ENCODE measurements around the gene WDR70.
"Not testable (repeated sequence)": the region's sequence is repeated elsewhere in the genome, so short reads cannot be mapped to it uniquely, and the experiment has no call there.

WDR70 gene

GRCh38 chr5:37594864-37595263, 215.7 kb downstream of the WDR70 start:
- not testable (repeated sequence) for H3K9ac ChIP-seq (ENCODE audit: low read depth, low read length, poor library complexity); H2BK120ac ChIP-seq (ENCODE audit: low read depth, low read length); H2BK15ac ChIP-seq (ENCODE audit: low read length); H3K4ac ChIP-seq (ENCODE audit: low read length); H3K27me3 ChIP-seq (ENCODE audit: control insufficient read depth in 3 of 3, insufficient read depth in 3 of 3, low read depth in 1 of 3, low read length in 3 of 3); H3K4me1 ChIP-seq (ENCODE audit: control insufficient read depth in 2 of 2, insufficient read depth in 1 of 2, low read depth in 1 of 2, low read length in 2 of 2); H3K27ac ChIP-seq (replicated peaks; ENCODE audit: low read length); H2AK5ac ChIP-seq (ENCODE audit: low read depth, low read length); H3K79me1 ChIP-seq (ENCODE audit: low read depth, low read length); DNase-seq (ENCODE audit: low spot score); H3K9me3 ChIP-seq (replicated peaks in 1 of 2; ENCODE audit: control insufficient read depth in 2 of 2, insufficient read depth in 1 of 2, low read depth in 1 of 2, low read length in 2 of 2); H4K91ac ChIP-seq (ENCODE audit: low read depth, low read length, poor library complexity); H3K4me3 ChIP-seq (ENCODE audit: low read length in 2 of 2); H3K23ac ChIP-seq (ENCODE audit: low read depth, low read length, poor library complexity); H2BK12ac ChIP-seq (ENCODE audit: low read length); H4K8ac ChIP-seq (ENCODE audit: low read depth, low read length); H3K18ac ChIP-seq (ENCODE audit: low read length); H2BK5ac ChIP-seq (ENCODE audit: low read length); H2AFZ ChIP-seq (ENCODE audit: low read length); H3K14ac ChIP-seq (ENCODE audit: low read length); H3K4me2 ChIP-seq (ENCODE audit: insufficient read depth, low read length, poor library complexity, severe bottlenecking); H3K36me3 ChIP-seq (replicated peaks in 1 of 2; ENCODE audit: control insufficient read depth in 2 of 2, insufficient read depth in 2 of 2, low read length in 2 of 2)
- WGBS, 2 donors (ENCODE audit: extremely low coverage in 2 of 2, insufficient read length in 2 of 2, insufficient replicate concordance in 1 of 2) = no CpG with 5 or more reads among the region's 2 CpGs

GRCh38 chr5:37598733-37599132, 219.6 kb downstream of the WDR70 start:
- no peak overlapping the region for H3K4me3 ChIP-seq (ENCODE audit: low read length in 2 of 2)
- H2BK5ac ChIP-seq (ENCODE audit: low read length) = no peak overlapping the region
- WGBS, 2 donors (ENCODE audit: extremely low coverage in 2 of 2, insufficient read length in 2 of 2, insufficient replicate concordance in 1 of 2) = no CpG with 5 or more reads among the region's 3 CpGs
- H3K4me1 ChIP-seq (ENCODE audit: control insufficient read depth in 2 of 2, insufficient read depth in 1 of 2, low read depth in 1 of 2, low read length in 2 of 2) = no peaks in the 10 kb centered on the region
- H3K9ac ChIP-seq (ENCODE audit: low read depth, low read length, poor library complexity) = no peak overlapping the region
- H3K14ac ChIP-seq (ENCODE audit: low read length) = no peak overlapping the region
- no peak overlapping the region for H2AFZ ChIP-seq (ENCODE audit: low read length)
- H4K8ac ChIP-seq (ENCODE audit: low read depth, low read length) = no peak overlapping the region
- no peaks in the 10 kb centered on the region for H3K79me1 ChIP-seq (ENCODE audit: low read depth, low read length)
- H2BK120ac ChIP-seq (ENCODE audit: low read depth, low read length) = no peak overlapping the region
- H2AK5ac ChIP-seq (ENCODE audit: low read depth, low read length) = no peak overlapping the region
- H3K36me3 ChIP-seq (replicated peaks in 1 of 2; ENCODE audit: control insufficient read depth in 2 of 2, insufficient read depth in 2 of 2, low read length in 2 of 2) = no peaks in the 10 kb centered on the region
- no peak overlapping the region for H4K91ac ChIP-seq (ENCODE audit: low read depth, low read length, poor library complexity)
- H3K27ac ChIP-seq (replicated peaks; ENCODE audit: low read length) = no peak overlapping the region
- H3K23ac ChIP-seq (ENCODE audit: low read depth, low read length, poor library complexity) = no peak overlapping the region
- H3K27me3 ChIP-seq (ENCODE audit: control insufficient read depth in 3 of 3, insufficient read depth in 3 of 3, low read depth in 1 of 3, low read length in 3 of 3) = no peaks in the 10 kb centered on the region
- H2BK12ac ChIP-seq (ENCODE audit: low read length) = no peak overlapping the region
- H2BK15ac ChIP-seq (ENCODE audit: low read length) = no peak overlapping the region
- no peak overlapping the region for H3K4me2 ChIP-seq (ENCODE audit: insufficient read depth, low read length, poor library complexity, severe bottlenecking)
- no peak overlapping the region for H3K4ac ChIP-seq (ENCODE audit: low read length)
- no peak overlapping the region for H3K18ac ChIP-seq (ENCODE audit: low read length)
- H3K9me3 ChIP-seq (replicated peaks in 1 of 2; ENCODE audit: control insufficient read depth in 2 of 2, insufficient read depth in 1 of 2, low read depth in 1 of 2, low read length in 2 of 2) = peaks cover 0 to 6% of the 10 kb centered on the region in 2 donors
- no peak for DNase-seq (ENCODE audit: low spot score)

GRCh38 chr5:37601163-37601562, 222.0 kb downstream of the WDR70 start:
- H2BK15ac ChIP-seq (ENCODE audit: low read length) = no peak overlapping the region
- H3K23ac ChIP-seq (ENCODE audit: low read depth, low read length, poor library complexity) = no peak overlapping the region
- H3K4me3 ChIP-seq (ENCODE audit: low read length in 2 of 2) = no peak overlapping the region
- no peak overlapping the region for H3K18ac ChIP-seq (ENCODE audit: low read length)
- H3K9ac ChIP-seq (ENCODE audit: low read depth, low read length, poor library complexity) = no peak overlapping the region
- H3K4me1 ChIP-seq (ENCODE audit: control insufficient read depth in 2 of 2, insufficient read depth in 1 of 2, low read depth in 1 of 2, low read length in 2 of 2) = no peaks in the 10 kb centered on the region
- no peak overlapping the region for H4K91ac ChIP-seq (ENCODE audit: low read depth, low read length, poor library complexity)
- no peaks in the 10 kb centered on the region for H3K79me1 ChIP-seq (ENCODE audit: low read depth, low read length)
- no peak overlapping the region for H2AFZ ChIP-seq (ENCODE audit: low read length)
- H3K27me3 ChIP-seq (ENCODE audit: control insufficient read depth in 3 of 3, insufficient read depth in 3 of 3, low read depth in 1 of 3, low read length in 3 of 3) = no peaks in the 10 kb centered on the region
- no CpG with 5 or more reads among the region's 1 CpG for WGBS, 2 donors (ENCODE audit: extremely low coverage in 2 of 2, insufficient read length in 2 of 2, insufficient replicate concordance in 1 of 2)
- H2BK120ac ChIP-seq (ENCODE audit: low read depth, low read length) = no peak overlapping the region
- H2BK5ac ChIP-seq (ENCODE audit: low read length) = no peak overlapping the region
- H3K9me3 ChIP-seq (replicated peaks in 1 of 2; ENCODE audit: control insufficient read depth in 2 of 2, insufficient read depth in 1 of 2, low read depth in 1 of 2, low read length in 2 of 2) = peaks cover 0 to 6% of the 10 kb centered on the region in 2 donors
- DNase-seq (ENCODE audit: low spot score) = no peak
- H3K36me3 ChIP-seq (replicated peaks in 1 of 2; ENCODE audit: control insufficient read depth in 2 of 2, insufficient read depth in 2 of 2, low read length in 2 of 2) = no peaks in the 10 kb centered on the region
- H3K4me2 ChIP-seq (ENCODE audit: insufficient read depth, low read length, poor library complexity, severe bottlenecking) = no peak overlapping the region
- H2AK5ac ChIP-seq (ENCODE audit: low read depth, low read length) = no peak overlapping the region
- no peak overlapping the region for H2BK12ac ChIP-seq (ENCODE audit: low read length)
- no peak overlapping the region for H3K27ac ChIP-seq (replicated peaks; ENCODE audit: low read length)
- H3K14ac ChIP-seq (ENCODE audit: low read length) = no peak overlapping the region
- H3K4ac ChIP-seq (ENCODE audit: low read length) = no peak overlapping the region
- no peak overlapping the region for H4K8ac ChIP-seq (ENCODE audit: low read depth, low read length)

- Histone ChIP-seq H3K23ac (ENCODE audit: low read depth, low read length, poor library complexity) (no peak overlapping the region), H3K4me2 (ENCODE audit: insufficient read depth, low read length, poor library complexity, severe bottlenecking) (no peak overlapping the region)
Measured at GRCh38 chr5:37603072-37603471, 224.0 kb downstream of the WDR70 start.

More at GRCh38 chr5:37603072-37603471, 224.0 kb downstream of the WDR70 start:
- no CpG with 5 or more reads among the region's 1 CpG for WGBS, 2 donors (ENCODE audit: extremely low coverage in 2 of 2, insufficient read length in 2 of 2, insufficient replicate concordance in 1 of 2)
- H2BK15ac ChIP-seq (ENCODE audit: low read length) = no peak overlapping the region
- no peaks in the 10 kb centered on the region for H3K4me1 ChIP-seq (ENCODE audit: control insufficient read depth in 2 of 2, insufficient read depth in 1 of 2, low read depth in 1 of 2, low read length in 2 of 2)
- no peak overlapping the region for H4K91ac ChIP-seq (ENCODE audit: low read depth, low read length, poor library complexity)
- H3K18ac ChIP-seq (ENCODE audit: low read length) = no peak overlapping the region
- no peak for DNase-seq (ENCODE audit: low spot score)
- H4K8ac ChIP-seq (ENCODE audit: low read depth, low read length) = no peak overlapping the region
- H3K27ac ChIP-seq (replicated peaks; ENCODE audit: low read length) = no peak overlapping the region
- peaks cover 0 to 6% of the 10 kb centered on the region in 2 donors for H3K9me3 ChIP-seq (replicated peaks in 1 of 2; ENCODE audit: control insufficient read depth in 2 of 2, insufficient read depth in 1 of 2, low read depth in 1 of 2, low read length in 2 of 2)
- H3K36me3 ChIP-seq (replicated peaks in 1 of 2; ENCODE audit: control insufficient read depth in 2 of 2, insufficient read depth in 2 of 2, low read length in 2 of 2) = no peaks in the 10 kb centered on the region
- H2AK5ac ChIP-seq (ENCODE audit: low read depth, low read length) = no peak overlapping the region
- no peak overlapping the region for H3K4me3 ChIP-seq (ENCODE audit: low read length in 2 of 2)
- H3K9ac ChIP-seq (ENCODE audit: low read depth, low read length, poor library complexity) = no peak overlapping the region
- no peak overlapping the region for H2BK12ac ChIP-seq (ENCODE audit: low read length)
- no peak overlapping the region for H2BK5ac ChIP-seq (ENCODE audit: low read length)
- no peak overlapping the region for H3K14ac ChIP-seq (ENCODE audit: low read length)
- H2BK120ac ChIP-seq (ENCODE audit: low read depth, low read length) = no peak overlapping the region
- H3K27me3 ChIP-seq (ENCODE audit: control insufficient read depth in 3 of 3, insufficient read depth in 3 of 3, low read depth in 1 of 3, low read length in 3 of 3) = no peaks in the 10 kb centered on the region
- no peaks in the 10 kb centered on the region for H3K79me1 ChIP-seq (ENCODE audit: low read depth, low read length)
- no peak overlapping the region for H2AFZ ChIP-seq (ENCODE audit: low read length)
- H3K4ac ChIP-seq (ENCODE audit: low read length) = no peak overlapping the region

Data from neuronal stem cell (in vitro differentiated cells).